Panc1 (cell line): ENCODE data around the gene AMPD1. TPM values are rescaled to one million over a fixed set of nuclear protein-coding genes. Genes with fewer than 3 reads are reported as not detected.

ENCODE experiments used
- ATAC-seq: fragments of 200-7000 bp; cut with Tn5 transposase; 2 replicates; pipeline ENCODE4 v1.9.1; 2020; ENCODE audit warnings: mild to moderate bottlenecking, moderate library complexity
- BruUV-seq: library from RNA; stranded (reverse); fragments of 400-500 nt; replicated peaks from 2 replicates; lab custom pipeline; 2021; lab: Mats Ljungman, UMichigan
- CTCF ChIA-PET: fragments of 300-600 bp; sonication (Branson Sonifier 250); formaldehyde crosslinking; loops from one replicate; lab custom pipeline; 2022; ENCODE audit warnings: antibody characterized with exemption; lab: Charles Lee
- POLR2A ChIA-PET: fragments of 300-600 bp; sonication (Branson Sonifier 250); formaldehyde crosslinking; loops from one replicate; lab custom pipeline; 2022; ENCODE audit warnings: antibody characterized with exemption; lab: Charles Lee
- DNase-seq: peaks from one replicate; pipeline ENCODE4 v3.0.0-alpha.2; 2010; ENCODE audit warnings: low read depth, low spot score
- H3K27ac ChIP-seq: 2 replicates; pipeline ENCODE4 v1.5.1; 2011; ENCODE audit warnings: mild to moderate bottlenecking, low read length, inconsistent platforms
- H3K27me3 ChIP-seq: fragments of 200-500 bp; sonication (Bioruptor generic); 2 replicates; pipeline ENCODE4 v1.6.0; 2014; ENCODE audit warnings: low read length, inconsistent platforms; ENCODE audit not compliant: control insufficient read depth, insufficient read depth
- H3K36me3 ChIP-seq: fragments of 200-500 bp; sonication (Bioruptor generic); 2 replicates; pipeline ENCODE4 v1.5.1; 2014; ENCODE audit warnings: inconsistent platforms, mild to moderate bottlenecking, low read length, moderate library complexity; ENCODE audit not compliant: control insufficient read depth, insufficient read depth
- H3K4me1 ChIP-seq: 2 replicates; pipeline ENCODE4 v1.5.1; 2011; ENCODE audit warnings: inconsistent platforms, mild to moderate bottlenecking, low read length, moderate library complexity; ENCODE audit not compliant: control insufficient read depth, insufficient read depth
- H3K4me3 ChIP-seq, 2 experiments: 2 replicates each; pipeline ENCODE4 v1.5.1; 2011 to 2012; ENCODE audit warnings: low read depth in 2 of 2, low read length in 2 of 2, mild to moderate bottlenecking in 2 of 2, inconsistent platforms in 1 of 2, moderate library complexity in 1 of 2
- H3K9me3 ChIP-seq: fragments of 200-500 bp; sonication (Bioruptor generic); 2 replicates; pipeline ENCODE4 v1.5.1; 2014; ENCODE audit warnings: low read depth, mild to moderate bottlenecking, inconsistent platforms, low read length, moderate library complexity; ENCODE audit not compliant: control insufficient read depth, insufficient read depth
- CTCF ChIP-seq: fragments of 450-650 bp; IDR thresholded peaks from 2 replicates; pipeline ENCODE4 v1.5.1; 2017; ENCODE audit warnings: mild to moderate bottlenecking
- POLR2AphosphoS5 ChIP-seq: IDR thresholded peaks from 2 replicates; pipeline ENCODE4 v1.6.1; 2012; ENCODE audit warnings: mild to moderate bottlenecking, low read depth, low read length, moderate library complexity
- REST ChIP-seq, 2 experiments: IDR thresholded peaks; 2 replicates each; pipeline ENCODE4 v1.6.1; 2011 to 2012; ENCODE audit warnings: low read depth in 2 of 2, control low read depth in 1 of 2, low read length in 1 of 2, mild to moderate bottlenecking in 1 of 2, moderate library complexity in 1 of 2; ENCODE audit not compliant: insufficient read depth in 1 of 2
- SIN3A ChIP-seq: IDR thresholded peaks from 2 replicates; pipeline ENCODE4 v1.6.1; 2012; ENCODE audit warnings: low read depth, mild to moderate bottlenecking, low read length, moderate library complexity, borderline replicate concordance; ENCODE audit not compliant: insufficient read depth
- TCF7L2 ChIP-seq: IDR thresholded peaks from 2 replicates; pipeline ENCODE4 v1.6.1; 2011; ENCODE audit warnings: mild to moderate bottlenecking, low read depth, low read length, inconsistent platforms
- in situ Hi-C: cut with HindIII; loops from 2 replicates; pipeline ENCODE4 v1.10.0; 2016; ENCODE audit warnings: low sequenced_read_pairs, low pct_unique_long_range_greater_than_20kb
- intact Hi-C: fragments of 100-400 bp; cut with micrococcal nuclease; formaldehyde crosslinking; loops from one replicate; pipeline ENCODE4 v1.10.0; 2022; ENCODE audit not compliant: unreplicated experiment
- total RNA-seq: library from RNA; stranded (reverse); gene quantifications from one replicate; pipeline ENCODE4 v1.2.1, GENCODE V29; 2021; ENCODE audit not compliant: unreplicated experiment

Gene AMPD1
- total RNA-seq, 1 experiment from 2014 or later, result not detected

GRCh38 chr1:114666954-114667353, 28.4 kb downstream of the AMPD1 start:
- TF ChIP-seq POLR2AphosphoS5, result no peak
- TF ChIP-seq REST (IDR thresholded peaks at IDR 0.05; ENCODE audit: insufficient read depth in 1 of 2, low read depth in 2 of 2, low read length in 1 of 2), result no peak
- TF ChIP-seq CTCF, result no peak
- no peak for TF ChIP-seq SIN3A
- no peak for TF ChIP-seq TCF7L2
- Histone ChIP-seq H3K9me3 (no peaks in the 10 kb centered on the region), H3K36me3 (no peaks in the 10 kb centered on the region; the same call in 1 of the 2 replicates), H3K4me1 (no peaks in the 10 kb centered on the region), H3K27me3 (no peaks in the 10 kb centered on the region), H3K4me3 (no peak overlapping the region), H3K27ac (no peak overlapping the region)
- POLR2A ChIA-PET, result interaction anchor here (0.6 kb wide), 1 partner anchor 1823 kb away, joined by 5 read pairs; no protein-coding TSS in a partner anchor
- ATAC-seq (no peak), DNase-seq (no peak)
- intact Hi-C loops, result no loop called here
- CTCF ChIA-PET, result no interaction called here
- BruUV-seq, result no TSS peak
- in situ Hi-C loops, result no loop called here

- intact Hi-C loops (no loop called here), in situ Hi-C loops (no loop called here)
- no peaks in the 10 kb centered on the region for H3K4me1 ChIP-seq
- BruUV-seq, result no TSS peak
- TF ChIP-seq TCF7L2 (no peak), SIN3A (no peak), CTCF (no peak), REST (IDR thresholded peaks at IDR 0.05; ENCODE audit: insufficient read depth in 1 of 2, low read depth in 2 of 2, low read length in 1 of 2) (no peak), POLR2AphosphoS5 (no peak)
- CTCF ChIA-PET, result interaction anchor here (1.0 kb wide), 1 partner anchor 313 kb away, joined by 3 read pairs; no protein-coding TSS in a partner anchor
- H3K36me3 ChIP-seq, result no peaks in the 10 kb centered on the region
- ATAC-seq (no peak), DNase-seq (no peak)
- H3K27me3 ChIP-seq, result no peaks in the 10 kb centered on the region
- POLR2A ChIA-PET, result no interaction called here
- H3K4me3 ChIP-seq, result no peak overlapping the region
- no peaks in the 10 kb centered on the region for H3K9me3 ChIP-seq
- H3K27ac ChIP-seq, result no peak overlapping the region
These were observed 35.1 kb downstream of the AMPD1 start for GRCh38 chr1:114660238-114660637.
